Activated CD8-positive, alpha-beta T cell treated with anti-CD3 and anti-CD28 coated beads, Interleukin-2, amount 10 ng/mL, durations not matched to agents 7 days and 5 days (primary cell): ENCODE measurements around the gene CTNNA1. TPM values are rescaled to one million over a fixed set of nuclear protein-coding genes. Genes with fewer than 3 reads are reported as not detected.

Experiments
- ATAC-seq: fragments of 150-1000 bp; cut with Tn5 transposase; one replicate; pipeline ENCODE4 v1.10.0; 2021; ENCODE audit warnings: moderate library complexity
- CTCF ChIA-PET: fragments of 350-600 bp; sonication (Branson Sonifier 250); formaldehyde crosslinking; loops from one replicate; lab custom pipeline; 2021; ENCODE audit warnings: antibody characterized with exemption; lab: Charles Lee
- POLR2A ChIA-PET: fragments of 350-600 bp; sonication (Branson Sonifier 250); formaldehyde crosslinking; loops from one replicate; lab custom pipeline; 2021; ENCODE audit warnings: antibody characterized with exemption; lab: Charles Lee
- DNase-seq: peaks from one replicate; pipeline ENCODE4 v3.0.0-alpha.2; 2020
- H3K27ac Mint-ChIP-seq: one replicate; pipeline ENCODE4 v1.8.0; 2021; ENCODE audit warnings: mild to moderate bottlenecking, mixed read lengths
- H3K27me3 Mint-ChIP-seq: one replicate; pipeline ENCODE4 v1.8.0; 2021; ENCODE audit warnings: low read depth, mixed read lengths
- H3K36me3 Mint-ChIP-seq: one replicate; pipeline ENCODE4 v1.8.0; 2021; ENCODE audit warnings: low read depth, mixed read lengths
- H3K4me1 Mint-ChIP-seq: one replicate; pipeline ENCODE4 v1.8.0; 2021; ENCODE audit warnings: low read depth, mixed read lengths
- H3K4me3 Mint-ChIP-seq: one replicate; pipeline ENCODE4 v1.8.0; 2021; ENCODE audit warnings: mild to moderate bottlenecking, mixed read lengths
- H3K9me3 Mint-ChIP-seq: one replicate; pipeline ENCODE4 v1.8.0; 2022; ENCODE audit warnings: mixed read lengths; ENCODE audit not compliant: insufficient read depth
- total RNA-seq, 2 experiments: library from RNA; stranded (reverse); gene quantifications; one replicate each; pipeline ENCODE4 v1.2.3, GENCODE V29; 2021

The CTNNA1 gene
- total RNA-seq, 2 experiments from 2014 or later: 22.4 to 22.9 TPM

- DNase-seq (no peak), ATAC-seq (no peak)
- H3K36me3 Mint-ChIP-seq: no peaks in the 10 kb centered on the region
- no peaks in the 10 kb centered on the region for H3K4me1 Mint-ChIP-seq
- no peaks in the 10 kb centered on the region for H3K9me3 Mint-ChIP-seq
- POLR2A ChIA-PET: no interaction called here
- CTCF ChIA-PET: no interaction called here
- no peak overlapping the region for H3K4me3 Mint-ChIP-seq
- no peak overlapping the region for H3K27ac Mint-ChIP-seq
- peaks cover 3% of the 10 kb centered on the region for H3K27me3 Mint-ChIP-seq
Measured at GRCh38 chr5:138927979-138928378, 174.8 kb downstream of the CTNNA1 start.

- Mint-ChIP-seq H3K27ac (no peak overlapping the region), H3K36me3 (no peaks in the 10 kb centered on the region), H3K4me3 (no peak overlapping the region), H3K27me3 (no peaks in the 10 kb centered on the region), H3K9me3 (no peaks in the 10 kb centered on the region), H3K4me1 (no peaks in the 10 kb centered on the region)
- ATAC-seq: no peak
- POLR2A ChIA-PET: no interaction called here
- CTCF ChIA-PET: no interaction called here
- DNase-seq: no peak
Measured at GRCh38 chr5:138929571-138929955, 176.3 kb downstream of the CTNNA1 start.

- H3K36me3 Mint-ChIP-seq: no peaks in the 10 kb centered on the region
- CTCF ChIA-PET: no interaction called here
- H3K4me1 Mint-ChIP-seq: no peaks in the 10 kb centered on the region
Measured at GRCh38 chr5:138930371-138931097, 177.3 kb downstream of the CTNNA1 start.

GRCh38 chr5:138932171-138932810 is 179.1 kb downstream of the CTNNA1 start:
- no peaks in the 10 kb centered on the region for H3K4me1 Mint-ChIP-seq
- H3K27ac Mint-ChIP-seq: no peak overlapping the region
- no peak for ATAC-seq
- POLR2A ChIA-PET: no interaction called here
- no peak for DNase-seq
- no peaks in the 10 kb centered on the region for H3K9me3 Mint-ChIP-seq
- CTCF ChIA-PET: interaction anchor here (1.1 to 1.5 kb wide), 2 partner anchors 34 to 143 kb away, joined by 3 to 4 read pairs; no protein-coding TSS in a partner anchor
- H3K4me3 Mint-ChIP-seq: no peak overlapping the region
- no peaks in the 10 kb centered on the region for H3K36me3 Mint-ChIP-seq
- no peaks in the 10 kb centered on the region for H3K27me3 Mint-ChIP-seq

More at GRCh38 chr5:138930371-138931097, 177.3 kb downstream of the CTNNA1 start:
- H3K9me3 Mint-ChIP-seq: no peaks in the 10 kb centered on the region
- H3K4me3 Mint-ChIP-seq: no peak overlapping the region
- POLR2A ChIA-PET: no interaction called here
- no peak for DNase-seq
- no peaks in the 10 kb centered on the region for H3K27me3 Mint-ChIP-seq
- ATAC-seq: no peak
- no peak overlapping the region for H3K27ac Mint-ChIP-seq

- ChIA-PET CTCF (no interaction called here), POLR2A (no interaction called here)
- Mint-ChIP-seq H3K4me3 (no peak overlapping the region), H3K27ac (no peak overlapping the region), H3K4me1 (peaks cover 6% of the 10 kb centered on the region), H3K27me3 (no peaks in the 10 kb centered on the region), H3K36me3 (no peaks in the 10 kb centered on the region), H3K9me3 (no peaks in the 10 kb centered on the region)
- ATAC-seq: no peak
- no peak for DNase-seq
Measured at GRCh38 chr5:138933522-138934290, 180.5 kb downstream of the CTNNA1 start.

GRCh38 chr5:138934971-138935370 is 181.7 kb downstream of the CTNNA1 start:
- DNase-seq (no peak), ATAC-seq (no peak)
- Mint-ChIP-seq H3K27ac (no peak overlapping the region), H3K9me3 (no peaks in the 10 kb centered on the region), H3K27me3 (no peaks in the 10 kb centered on the region), H3K4me3 (no peak overlapping the region), H3K4me1 (peaks cover 11% of the 10 kb centered on the region), H3K36me3 (no peaks in the 10 kb centered on the region)
- ChIA-PET CTCF (no interaction called here), POLR2A (no interaction called here)

- DNase-seq (no peak), ATAC-seq (no peak)
- Mint-ChIP-seq H3K27ac (no peak overlapping the region), H3K4me3 (no peak overlapping the region), H3K9me3 (no peaks in the 10 kb centered on the region), H3K36me3 (no peaks in the 10 kb centered on the region), H3K27me3 (no peaks in the 10 kb centered on the region), H3K4me1 (peaks cover 11% of the 10 kb centered on the region)
- ChIA-PET POLR2A (no interaction called here), CTCF (no interaction called here)
Measured at GRCh38 chr5:138935466-138935865, 182.2 kb downstream of the CTNNA1 start.

GRCh38 chr5:138936225-138936967 is 183.2 kb downstream of the CTNNA1 start:
- Mint-ChIP-seq H3K36me3 (no peaks in the 10 kb centered on the region), H3K27ac (no peak overlapping the region), H3K4me3 (no peak overlapping the region), H3K4me1 (peaks cover 16% of the 10 kb centered on the region), H3K9me3 (no peaks in the 10 kb centered on the region), H3K27me3 (no peaks in the 10 kb centered on the region)
- CTCF ChIA-PET: no interaction called here
- ATAC-seq (no peak), DNase-seq (no peak)
- POLR2A ChIA-PET: no interaction called here

- ATAC-seq: no peak
- peaks cover 16% of the 10 kb centered on the region for H3K4me1 Mint-ChIP-seq
- no peak overlapping the region for H3K27ac Mint-ChIP-seq
- POLR2A ChIA-PET: no interaction called here
- no peak for DNase-seq
- no peak overlapping the region for H3K4me3 Mint-ChIP-seq
- CTCF ChIA-PET: no interaction called here
- H3K9me3 Mint-ChIP-seq: no peaks in the 10 kb centered on the region
- H3K36me3 Mint-ChIP-seq: no peaks in the 10 kb centered on the region
- H3K27me3 Mint-ChIP-seq: no peaks in the 10 kb centered on the region
Measured at GRCh38 chr5:138936968-138937345, 183.7 kb downstream of the CTNNA1 start.

- ChIA-PET CTCF (interaction anchor here (0.8 kb wide), 1 partner anchor 112 kb away, joined by 3 read pairs; no protein-coding TSS in a partner anchor), POLR2A (no interaction called here)
- Mint-ChIP-seq H3K4me1 (peaks cover 16% of the 10 kb centered on the region), H3K36me3 (no peaks in the 10 kb centered on the region), H3K9me3 (no peaks in the 10 kb centered on the region), H3K4me3 (no peak overlapping the region), H3K27me3 (no peaks in the 10 kb centered on the region), H3K27ac (no peak overlapping the region)
- DNase-seq (no peak), ATAC-seq (no peak)
Measured at GRCh38 chr5:138937392-138938387, 184.5 kb downstream of the CTNNA1 start.

- ChIA-PET POLR2A (no interaction called here), CTCF (interaction anchor here (0.8 kb wide), 1 partner anchor 113 kb away, joined by 3 read pairs; no protein-coding TSS in a partner anchor)
- DNase-seq: no peak
- H3K4me3 Mint-ChIP-seq: no peak overlapping the region
- no peaks in the 10 kb centered on the region for H3K9me3 Mint-ChIP-seq
- peaks cover 16% of the 10 kb centered on the region for H3K4me1 Mint-ChIP-seq
- no peak overlapping the region for H3K27ac Mint-ChIP-seq
- no peaks in the 10 kb centered on the region for H3K27me3 Mint-ChIP-seq
- no peaks in the 10 kb centered on the region for H3K36me3 Mint-ChIP-seq
- ATAC-seq: no peak
Measured at GRCh38 chr5:138938526-138938925, 185.3 kb downstream of the CTNNA1 start.
